WTC11 (cell line): ENCODE results near the gene DGCR2. TPM values are rescaled to one million over a fixed set of nuclear protein-coding genes. Genes with fewer than 3 reads are reported as not detected.

Experiments used
- ATAC-seq: fragments of 200-7000 bp; cut with Tn5 transposase; 2 replicates; pipeline ENCODE4 v1.10.0; 2021; ENCODE audit warnings: mild to moderate bottlenecking, moderate library complexity
- CTCF ChIA-PET: fragments of 300-600 bp; sonication (Branson Sonifier 250); formaldehyde crosslinking; loops from one replicate; lab custom pipeline; 2021; ENCODE audit warnings: antibody characterized with exemption; lab: Charles Lee
- POLR2A ChIA-PET: fragments of 350-600 bp; sonication (Branson Sonifier 250); formaldehyde crosslinking; loops from one replicate; lab custom pipeline; 2021; ENCODE audit warnings: antibody characterized with exemption; lab: Charles Lee
- DNase-seq: peaks from one replicate; pipeline ENCODE4 v3.0.0; 2021; ENCODE audit warnings: low spot score
- H3K27ac Mint-ChIP-seq: 2 replicates; pipeline ENCODE4 v1.8.0; 2021; ENCODE audit warnings: mixed read lengths
- H3K27me3 Mint-ChIP-seq: 2 replicates; pipeline ENCODE4 v1.8.0; 2021; ENCODE audit warnings: low read depth, mild to moderate bottlenecking, moderate library complexity, mixed read lengths
- H3K36me3 Mint-ChIP-seq: 2 replicates; pipeline ENCODE4 v1.8.0; 2021; ENCODE audit warnings: mixed read lengths
- H3K4me1 Mint-ChIP-seq: 2 replicates; pipeline ENCODE4 v1.8.0; 2022; ENCODE audit warnings: mixed read lengths
- H3K4me3 Mint-ChIP-seq: 2 replicates; pipeline ENCODE4 v1.8.0; 2021; ENCODE audit warnings: mild to moderate bottlenecking, moderate library complexity, mixed read lengths
- H3K9me3 Mint-ChIP-seq: 2 replicates; pipeline ENCODE4 v1.8.0; 2021; ENCODE audit warnings: mixed read lengths
- AFF4 ChIP-seq: sonication (generic); formaldehyde crosslinking; IDR thresholded peaks from 2 replicates; pipeline ENCODE4 v1.8.1; 2023; ENCODE audit warnings: mild to moderate bottlenecking, missing genetic modification reagents, borderline replicate concordance
- CREB1 ChIP-seq: sonication (generic); formaldehyde crosslinking; IDR thresholded peaks from 2 replicates; pipeline ENCODE4 v1.8.0; 2023; ENCODE audit warnings: mild to moderate bottlenecking, missing genetic modification reagents
- E2F4 ChIP-seq: sonication (generic); formaldehyde crosslinking; IDR thresholded peaks from 2 replicates; pipeline ENCODE4 v1.8.1; 2022; ENCODE audit warnings: low read depth, mild to moderate bottlenecking, moderate library complexity, missing genetic modification reagents, borderline replicate concordance
- ELF4 ChIP-seq: sonication (generic); formaldehyde crosslinking; IDR thresholded peaks from 2 replicates; pipeline ENCODE4 v1.8.1; 2022; ENCODE audit warnings: low read depth, mild to moderate bottlenecking, moderate library complexity, missing genetic modification reagents
- ESRRA ChIP-seq: sonication (generic); formaldehyde crosslinking; IDR thresholded peaks from 2 replicates; pipeline ENCODE4 v1.8.1; 2022; ENCODE audit warnings: mild to moderate bottlenecking, missing genetic modification reagents, borderline replicate concordance
- GTF2I ChIP-seq: fragments of 250-450 bp; sonication (Bioruptor Pico); conservative IDR thresholded peaks from 2 replicates; pipeline ENCODE4 v1.4.0; 2021; ENCODE audit warnings: mild to moderate bottlenecking
- KAT7 ChIP-seq: sonication (generic); formaldehyde crosslinking; IDR thresholded peaks from 2 replicates; pipeline ENCODE4 v1.8.1; 2023; ENCODE audit warnings: missing genetic modification reagents, mild to moderate bottlenecking, borderline replicate concordance
- OVOL2 ChIP-seq: fragments of 250-450 bp; sonication (Bioruptor Pico); IDR thresholded peaks from 2 replicates; pipeline ENCODE4 v1.9.0; 2021; ENCODE audit warnings: mild to moderate bottlenecking, borderline replicate concordance
- RORB ChIP-seq: fragments of 250-450 bp; sonication (Bioruptor Pico); IDR thresholded peaks from 2 replicates; pipeline ENCODE4 v1.9.0; 2021; ENCODE audit warnings: mild to moderate bottlenecking
- USF2 ChIP-seq: sonication (generic); formaldehyde crosslinking; IDR thresholded peaks from 2 replicates; pipeline ENCODE4 v1.8.1; 2023; ENCODE audit warnings: mild to moderate bottlenecking, missing genetic modification reagents, moderate library complexity
- ZBTB21 ChIP-seq: sonication (generic); formaldehyde crosslinking; IDR thresholded peaks from 2 replicates; pipeline ENCODE4 v1.8.1; 2023; ENCODE audit warnings: mild to moderate bottlenecking, missing genetic modification reagents, borderline replicate concordance
- ZNF263 ChIP-seq: sonication (generic); formaldehyde crosslinking; IDR thresholded peaks from 2 replicates; pipeline ENCODE4 v1.8.1; 2022; ENCODE audit warnings: low read depth, mild to moderate bottlenecking, moderate library complexity, missing genetic modification reagents
- ZNF423 ChIP-seq: fragments of 250-450 bp; sonication (Bioruptor Pico); IDR thresholded peaks from 2 replicates; pipeline ENCODE4 v2.1.2; 2022; ENCODE audit warnings: mild to moderate bottlenecking, moderate library complexity
- total RNA-seq: library from RNA; stranded (reverse); gene quantifications from 3 replicates; pipeline ENCODE4 v1.2.3, GENCODE V29; 2021
- TF ChIP-seq, protein P1 (sequence below): sonication (generic); formaldehyde crosslinking; IDR thresholded peaks from 2 replicates; pipeline ENCODE4 v1.8.0; 2023; ENCODE audit warnings: missing genetic modification reagents, mild to moderate bottlenecking, borderline replicate concordance
- TF ChIP-seq, protein P2 (sequence below): sonication (generic); formaldehyde crosslinking; IDR thresholded peaks from 2 replicates; pipeline ENCODE4 v1.8.1; 2022; ENCODE audit warnings: missing genetic modification reagents, borderline replicate concordance
- TF ChIP-seq, protein P3 (sequence below): sonication (generic); formaldehyde crosslinking; IDR thresholded peaks from 2 replicates; pipeline ENCODE4 v1.8.1; 2022; ENCODE audit warnings: mild to moderate bottlenecking, moderate library complexity, missing genetic modification reagents
- TF ChIP-seq, protein P4 (sequence below): fragments of 250-450 bp; sonication (Bioruptor Pico); conservative IDR thresholded peaks from 2 replicates; pipeline ENCODE4 v1.9.0; 2021; ENCODE audit warnings: mild to moderate bottlenecking

Gene DGCR2
- total RNA-seq, 1 experiment from 2014 or later: 64.2 TPM

DNA sequence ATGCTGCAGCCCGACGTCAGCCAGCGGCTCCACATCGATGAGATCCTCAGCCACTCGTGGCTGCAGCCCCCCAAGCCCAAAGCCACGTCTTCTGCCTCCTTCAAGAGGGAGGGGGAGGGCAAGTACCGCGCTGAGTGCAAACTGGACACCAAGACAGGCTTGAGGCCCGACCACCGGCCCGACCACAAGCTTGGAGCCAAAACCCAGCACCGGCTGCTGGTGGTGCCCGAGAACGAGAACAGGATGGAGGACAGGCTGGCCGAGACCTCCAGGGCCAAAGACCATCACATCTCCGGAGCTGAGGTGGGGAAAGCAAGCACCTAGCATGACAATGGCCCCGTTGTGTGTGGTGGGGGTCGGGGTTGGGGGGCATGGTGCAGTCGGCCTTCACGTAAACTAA is 9.9 kb upstream of the DGCR2 start:
- H3K4me3 Mint-ChIP-seq: no peak overlapping the region
- H3K27ac Mint-ChIP-seq: no peak overlapping the region
- DNase-seq: no peak
- TF ChIP-seq ELF4 (CRISPR knock-in tag) (no peak), ZBTB21 (CRISPR knock-in tag) (no peak), OVOL2 (CRISPR knock-in tag) (no peak), USF2 (CRISPR knock-in tag) (no peak), ESRRA (CRISPR knock-in tag) (no peak)
- TF ChIP-seq, protein P1, sequence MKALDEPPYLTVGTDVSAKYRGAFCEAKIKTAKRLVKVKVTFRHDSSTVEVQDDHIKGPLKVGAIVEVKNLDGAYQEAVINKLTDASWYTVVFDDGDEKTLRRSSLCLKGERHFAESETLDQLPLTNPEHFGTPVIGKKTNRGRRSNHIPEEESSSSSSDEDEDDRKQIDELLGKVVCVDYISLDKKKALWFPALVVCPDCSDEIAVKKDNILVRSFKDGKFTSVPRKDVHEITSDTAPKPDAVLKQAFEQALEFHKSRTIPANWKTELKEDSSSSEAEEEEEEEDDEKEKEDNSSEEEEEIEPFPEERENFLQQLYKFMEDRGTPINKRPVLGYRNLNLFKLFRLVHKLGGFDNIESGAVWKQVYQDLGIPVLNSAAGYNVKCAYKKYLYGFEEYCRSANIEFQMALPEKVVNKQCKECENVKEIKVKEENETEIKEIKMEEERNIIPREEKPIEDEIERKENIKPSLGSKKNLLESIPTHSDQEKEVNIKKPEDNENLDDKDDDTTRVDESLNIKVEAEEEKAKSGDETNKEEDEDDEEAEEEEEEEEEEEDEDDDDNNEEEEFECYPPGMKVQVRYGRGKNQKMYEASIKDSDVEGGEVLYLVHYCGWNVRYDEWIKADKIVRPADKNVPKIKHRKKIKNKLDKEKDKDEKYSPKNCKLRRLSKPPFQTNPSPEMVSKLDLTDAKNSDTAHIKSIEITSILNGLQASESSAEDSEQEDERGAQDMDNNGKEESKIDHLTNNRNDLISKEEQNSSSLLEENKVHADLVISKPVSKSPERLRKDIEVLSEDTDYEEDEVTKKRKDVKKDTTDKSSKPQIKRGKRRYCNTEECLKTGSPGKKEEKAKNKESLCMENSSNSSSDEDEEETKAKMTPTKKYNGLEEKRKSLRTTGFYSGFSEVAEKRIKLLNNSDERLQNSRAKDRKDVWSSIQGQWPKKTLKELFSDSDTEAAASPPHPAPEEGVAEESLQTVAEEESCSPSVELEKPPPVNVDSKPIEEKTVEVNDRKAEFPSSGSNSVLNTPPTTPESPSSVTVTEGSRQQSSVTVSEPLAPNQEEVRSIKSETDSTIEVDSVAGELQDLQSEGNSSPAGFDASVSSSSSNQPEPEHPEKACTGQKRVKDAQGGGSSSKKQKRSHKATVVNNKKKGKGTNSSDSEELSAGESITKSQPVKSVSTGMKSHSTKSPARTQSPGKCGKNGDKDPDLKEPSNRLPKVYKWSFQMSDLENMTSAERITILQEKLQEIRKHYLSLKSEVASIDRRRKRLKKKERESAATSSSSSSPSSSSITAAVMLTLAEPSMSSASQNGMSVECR (CRISPR knock-in tag): no peak
- TF ChIP-seq, protein P2, sequence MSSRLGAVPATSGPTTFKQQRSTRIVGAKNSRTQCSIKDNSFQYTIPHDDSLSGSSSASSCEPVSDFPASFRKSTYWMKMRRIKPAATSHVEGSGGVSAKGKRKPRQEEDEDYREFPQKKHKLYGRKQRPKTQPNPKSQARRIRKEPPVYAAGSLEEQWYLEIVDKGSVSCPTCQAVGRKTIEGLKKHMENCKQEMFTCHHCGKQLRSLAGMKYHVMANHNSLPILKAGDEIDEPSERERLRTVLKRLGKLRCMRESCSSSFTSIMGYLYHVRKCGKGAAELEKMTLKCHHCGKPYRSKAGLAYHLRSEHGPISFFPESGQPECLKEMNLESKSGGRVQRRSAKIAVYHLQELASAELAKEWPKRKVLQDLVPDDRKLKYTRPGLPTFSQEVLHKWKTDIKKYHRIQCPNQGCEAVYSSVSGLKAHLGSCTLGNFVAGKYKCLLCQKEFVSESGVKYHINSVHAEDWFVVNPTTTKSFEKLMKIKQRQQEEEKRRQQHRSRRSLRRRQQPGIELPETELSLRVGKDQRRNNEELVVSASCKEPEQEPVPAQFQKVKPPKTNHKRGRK (CRISPR knock-in tag): no peak
- no peaks in the 10 kb centered on the region for H3K4me1 Mint-ChIP-seq
- H3K27me3 Mint-ChIP-seq: no peaks in the 10 kb centered on the region
- no peaks in the 10 kb centered on the region for H3K9me3 Mint-ChIP-seq
- no peak for ATAC-seq
- ChIA-PET CTCF (interaction anchor here (1.9 kb wide), 1 partner anchor 12 kb away, joined by 7 read pairs; the partner anchor contains the start of gene ESS2), POLR2A (no interaction called here)
- peaks cover 20% of the 10 kb centered on the region for H3K36me3 Mint-ChIP-seq

- H3K4me3 Mint-ChIP-seq: no peak overlapping the region
- H3K4me1 Mint-ChIP-seq: no peaks in the 10 kb centered on the region
- ChIA-PET POLR2A (no interaction called here), CTCF (no interaction called here)
- no peaks in the 10 kb centered on the region for H3K27me3 Mint-ChIP-seq
- no peaks in the 10 kb centered on the region for H3K9me3 Mint-ChIP-seq
- TF ChIP-seq, protein P3, sequence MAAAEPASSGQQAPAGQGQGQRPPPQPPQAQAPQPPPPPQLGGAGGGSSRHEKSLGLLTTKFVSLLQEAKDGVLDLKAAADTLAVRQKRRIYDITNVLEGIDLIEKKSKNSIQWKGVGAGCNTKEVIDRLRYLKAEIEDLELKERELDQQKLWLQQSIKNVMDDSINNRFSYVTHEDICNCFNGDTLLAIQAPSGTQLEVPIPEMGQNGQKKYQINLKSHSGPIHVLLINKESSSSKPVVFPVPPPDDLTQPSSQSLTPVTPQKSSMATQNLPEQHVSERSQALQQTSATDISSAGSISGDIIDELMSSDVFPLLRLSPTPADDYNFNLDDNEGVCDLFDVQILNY (CRISPR knock-in tag): no peak
- TF ChIP-seq ZNF423 (CRISPR knock-in tag) (no peak), AFF4 (CRISPR knock-in tag) (no peak), KAT7 (CRISPR knock-in tag) (no peak), CREB1 (CRISPR knock-in tag) (no peak), ZNF263 (no peak), GTF2I (CRISPR knock-in tag) (no peak), E2F4 (CRISPR knock-in tag) (no peak), RORB (CRISPR knock-in tag) (no peak), OVOL2 (CRISPR knock-in tag) (no peak)
- TF ChIP-seq, protein P4, sequence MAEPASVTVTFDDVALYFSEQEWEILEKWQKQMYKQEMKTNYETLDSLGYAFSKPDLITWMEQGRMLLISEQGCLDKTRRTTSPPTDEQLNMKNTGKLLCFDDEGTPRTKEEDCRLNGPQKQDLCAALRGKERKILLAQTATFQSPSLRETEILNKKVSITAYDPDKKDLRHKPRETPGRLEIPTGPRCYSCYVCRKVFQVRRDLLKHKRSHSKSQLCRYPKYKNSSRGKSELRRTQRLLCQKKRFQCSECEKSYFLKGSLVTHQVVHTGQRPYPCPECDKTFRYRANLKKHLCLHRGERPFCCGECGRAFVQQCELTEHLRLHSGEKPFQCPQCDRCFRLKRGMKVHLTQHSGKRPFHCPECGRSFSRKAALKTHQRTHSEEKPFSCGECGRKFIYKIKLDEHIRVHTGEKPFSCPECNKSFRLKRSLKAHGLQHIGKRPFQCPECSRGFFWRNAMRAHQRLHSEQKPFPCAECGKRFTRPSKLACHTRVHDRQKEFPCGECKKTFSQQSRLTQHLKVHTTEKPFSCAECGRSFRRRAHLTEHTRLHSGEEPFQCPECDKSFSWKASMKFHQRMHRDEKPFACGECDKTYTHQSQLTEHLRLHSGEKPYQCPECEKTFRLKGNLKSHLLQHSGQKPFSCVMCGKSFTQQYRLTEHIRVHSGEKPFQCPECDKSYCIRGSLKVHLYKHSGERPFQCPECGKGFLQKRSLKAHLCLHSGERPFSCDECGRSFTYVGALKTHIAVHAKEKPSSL (CRISPR knock-in tag): no peak
- no peak for ATAC-seq
- H3K36me3 Mint-ChIP-seq: peaks cover 15% of the 10 kb centered on the region
- H3K27ac Mint-ChIP-seq: no peak overlapping the region
- no peak for DNase-seq
Observed at GRCh38 chr22:19131685-19132015, 9.4 kb upstream of the DGCR2 start.
